ENCODE data around the gene LIN7C. TPM values are rescaled to one million over a fixed set of nuclear protein-coding genes. Genes with fewer than 3 reads are reported as not detected.

LIN7C gene
- total and polyA plus RNA-seq, 2 of the 13 experiments (the other 11 are each of a cell fraction or from before 2014, with no cell fraction given), result 14.8 to 37.2 TPM

DNA sequence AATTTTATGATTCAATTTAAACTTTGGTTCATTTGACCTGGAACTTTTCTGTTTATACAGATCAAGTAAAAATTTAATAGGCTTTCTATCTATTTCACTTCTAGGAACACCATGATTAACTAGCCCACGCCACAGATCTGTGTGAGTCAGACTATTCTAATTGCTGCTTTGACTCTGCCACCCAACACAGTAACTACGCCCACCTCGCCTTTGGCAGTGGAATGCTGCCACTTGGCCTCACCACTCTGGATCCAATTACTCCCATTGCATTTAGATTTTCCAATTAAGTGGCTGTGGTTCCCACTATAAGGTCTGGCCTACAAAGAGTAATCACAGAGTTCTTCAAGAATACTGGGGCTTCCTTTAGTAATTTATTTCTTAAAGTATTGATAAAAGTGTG is 46.6 kb upstream of the LIN7C start:
- Histone ChIP-seq H3K79me2 (ENCODE audit: insufficient read depth, low read length) (no peaks in the 10 kb centered on the region), H3K4me2 (ENCODE audit: low read depth, low read length) (no peak overlapping the region), H3K27ac (ENCODE audit: extremely low read length, insufficient read depth, low read length) (no peak overlapping the region), H4K20me1 (ENCODE audit: insufficient read depth, low read length) (no peaks in the 10 kb centered on the region), H3K27me3 (ENCODE audit: control insufficient read depth in 1 of 2, insufficient read depth in 2 of 2, low read length in 2 of 2) (peaks cover 0 to 2% of the 10 kb centered on the region in 2 experiments; a peak in 1 of 5 replicates), H3K9ac (ENCODE audit: insufficient read depth, low read depth, low read length) (no peak overlapping the region), H3K4me1 (ENCODE audit: insufficient read depth, low read length) (no peaks in the 10 kb centered on the region), H3K9me3 (ENCODE audit: low read length) (no peaks in the 10 kb centered on the region), H3K36me3 (replicated peaks in 1 of 2; ENCODE audit: control insufficient read depth in 1 of 2, insufficient read depth in 2 of 2, low read length in 2 of 2) (no peaks in the 10 kb centered on the region), H3K4me3 (replicated peaks in 1 of 3; ENCODE audit: insufficient read depth in 1 of 3, low read depth in 2 of 3, low read length in 3 of 3) (no peak overlapping the region), H2AFZ (ENCODE audit: low read length) (no peak overlapping the region)
- no peak for DNase-seq (ENCODE audit: low spot score)
- no peak for ATAC-seq
- no TSS peak for BruUV-seq (replicated peaks)
- POLR2A ChIA-PET, result no interaction called here
- intact Hi-C loops (cut with micrococcal nuclease; ENCODE audit: unreplicated experiment) (no loop called here), in situ Hi-C loops (cut with HindIII; ENCODE audit: extremely low pct_ligation_motif_present, low pct_unique_long_range_greater_than_20kb) (no loop called here)
- CTCF ChIA-PET (ENCODE audit: low intra/inter-chr PET ratio, low total read pairs), result no interaction called here
- no peak for FAIRE-seq
- WGBS (ENCODE audit: low lambda C conversion rate), result 18% methylated on average over 3 of the region's 3 CpGs
- TF ChIP-seq SOX5 (CRISPR knock-in tag; IDR thresholded peaks at IDR 0.05; ENCODE audit: borderline replicate concordance) (no peak), ZSCAN30 (CRISPR knock-in tag; IDR thresholded peaks at IDR 0.05) (no peak), ZNF343 (CRISPR knock-in tag; IDR thresholded peaks at IDR 0.05) (no peak), ZNF746 (CRISPR knock-in tag; IDR thresholded peaks at IDR 0.05) (no peak), ELF1 (CRISPR knock-in tag; IDR thresholded peaks at IDR 0.05) (no peak), KLF16 (CRISPR knock-in tag; IDR thresholded peaks at IDR 0.05) (no peak), CHCHD3 (CRISPR knock-in tag; IDR thresholded peaks at IDR 0.05) (no peak), RBM39 (IDR thresholded peaks at IDR 0.05; ENCODE audit: low read depth, low read length, poor library complexity, severe bottlenecking) (no peak), NFYB (CRISPR knock-in tag; IDR thresholded peaks at IDR 0.05) (no peak), ZNF460 (CRISPR knock-in tag; IDR thresholded peaks at IDR 0.05; ENCODE audit: borderline replicate concordance) (no peak), YEATS4 (CRISPR knock-in tag; IDR thresholded peaks at IDR 0.05; ENCODE audit: borderline replicate concordance) (no peak), MIER3 (CRISPR knock-in tag; IDR thresholded peaks at IDR 0.05; ENCODE audit: borderline replicate concordance) (no peak), FOXK1 (CRISPR knock-in tag; IDR thresholded peaks at IDR 0.05; ENCODE audit: borderline replicate concordance, low read depth) (no peak), ZBTB20 (CRISPR knock-in tag; IDR thresholded peaks at IDR 0.05; ENCODE audit: borderline replicate concordance, low read depth) (no peak), ZNF776 (CRISPR knock-in tag; IDR thresholded peaks at IDR 0.05) (no peak)
- TF ChIP-seq, protein P1, sequence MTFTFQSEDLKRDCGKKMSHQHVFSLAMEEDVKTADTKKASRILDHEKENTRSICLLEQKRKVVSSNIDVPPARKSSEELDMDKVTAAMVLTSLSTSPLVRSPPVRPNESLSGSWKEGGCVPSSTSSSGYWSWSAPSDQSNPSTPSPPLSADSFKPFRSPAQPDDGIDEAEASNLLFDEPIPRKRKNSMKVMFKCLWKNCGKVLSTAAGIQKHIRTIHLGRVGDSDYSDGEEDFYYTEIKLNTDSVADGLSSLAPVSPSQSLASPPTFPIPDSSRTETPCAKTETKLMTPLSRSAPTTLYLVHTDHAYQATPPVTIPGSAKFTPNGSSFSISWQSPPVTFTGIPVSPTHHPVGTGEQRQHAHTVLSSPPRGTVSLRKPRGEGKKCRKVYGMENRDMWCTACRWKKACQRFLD (CRISPR knock-in tag; IDR thresholded peaks at IDR 0.05; ENCODE audit: borderline replicate concordance), result no peak
- TF ChIP-seq, protein P2, sequence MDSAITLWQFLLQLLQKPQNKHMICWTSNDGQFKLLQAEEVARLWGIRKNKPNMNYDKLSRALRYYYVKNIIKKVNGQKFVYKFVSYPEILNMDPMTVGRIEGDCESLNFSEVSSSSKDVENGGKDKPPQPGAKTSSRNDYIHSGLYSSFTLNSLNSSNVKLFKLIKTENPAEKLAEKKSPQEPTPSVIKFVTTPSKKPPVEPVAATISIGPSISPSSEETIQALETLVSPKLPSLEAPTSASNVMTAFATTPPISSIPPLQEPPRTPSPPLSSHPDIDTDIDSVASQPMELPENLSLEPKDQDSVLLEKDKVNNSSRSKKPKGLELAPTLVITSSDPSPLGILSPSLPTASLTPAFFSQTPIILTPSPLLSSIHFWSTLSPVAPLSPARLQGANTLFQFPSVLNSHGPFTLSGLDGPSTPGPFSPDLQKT (CRISPR knock-in tag; IDR thresholded peaks at IDR 0.05; ENCODE audit: borderline replicate concordance), result no peak
- TF ChIP-seq, protein P3, sequence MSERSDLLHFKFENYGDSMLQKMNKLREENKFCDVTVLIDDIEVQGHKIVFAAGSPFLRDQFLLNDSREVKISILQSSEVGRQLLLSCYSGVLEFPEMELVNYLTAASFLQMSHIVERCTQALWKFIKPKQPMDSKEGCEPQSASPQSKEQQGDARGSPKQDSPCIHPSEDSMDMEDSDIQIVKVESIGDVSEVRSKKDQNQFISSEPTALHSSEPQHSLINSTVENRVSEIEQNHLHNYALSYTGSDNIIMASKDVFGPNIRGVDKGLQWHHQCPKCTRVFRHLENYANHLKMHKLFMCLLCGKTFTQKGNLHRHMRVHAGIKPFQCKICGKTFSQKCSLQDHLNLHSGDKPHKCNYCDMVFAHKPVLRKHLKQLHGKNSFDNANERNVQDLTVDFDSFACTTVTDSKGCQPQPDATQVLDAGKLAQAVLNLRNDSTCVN (CRISPR knock-in tag; IDR thresholded peaks at IDR 0.05; ENCODE audit: borderline replicate concordance), result no peak
